Subcutaneous adipose tissue (tissue), 4 donors: ENCODE data around the gene EEIG1. TPM values are rescaled to one million over a fixed set of nuclear protein-coding genes. Genes with fewer than 3 reads are reported as not detected.

Source experiments
- total RNA-seq, 4 donors: library from RNA; depleted of rRNA; stranded (reverse); fragments of >200 nt; gene quantifications; one replicate each; pipeline ENCODE4 v1.1.0, GENCODE V29; 2016
- TF ChIP-seq, protein P1 (sequence below): fragments of 450-650 bp; IDR thresholded peaks from one replicate; pipeline ENCODE4 v1.5.1; 2016; ENCODE audit warnings: low read depth, mild to moderate bottlenecking, control low read depth, antibody characterized with exemption, moderate library complexity

Gene EEIG1
- total RNA-seq, 4 donors from 2014 or later: 4.8 to 21.2 (median 8.1) TPM

DNA sequence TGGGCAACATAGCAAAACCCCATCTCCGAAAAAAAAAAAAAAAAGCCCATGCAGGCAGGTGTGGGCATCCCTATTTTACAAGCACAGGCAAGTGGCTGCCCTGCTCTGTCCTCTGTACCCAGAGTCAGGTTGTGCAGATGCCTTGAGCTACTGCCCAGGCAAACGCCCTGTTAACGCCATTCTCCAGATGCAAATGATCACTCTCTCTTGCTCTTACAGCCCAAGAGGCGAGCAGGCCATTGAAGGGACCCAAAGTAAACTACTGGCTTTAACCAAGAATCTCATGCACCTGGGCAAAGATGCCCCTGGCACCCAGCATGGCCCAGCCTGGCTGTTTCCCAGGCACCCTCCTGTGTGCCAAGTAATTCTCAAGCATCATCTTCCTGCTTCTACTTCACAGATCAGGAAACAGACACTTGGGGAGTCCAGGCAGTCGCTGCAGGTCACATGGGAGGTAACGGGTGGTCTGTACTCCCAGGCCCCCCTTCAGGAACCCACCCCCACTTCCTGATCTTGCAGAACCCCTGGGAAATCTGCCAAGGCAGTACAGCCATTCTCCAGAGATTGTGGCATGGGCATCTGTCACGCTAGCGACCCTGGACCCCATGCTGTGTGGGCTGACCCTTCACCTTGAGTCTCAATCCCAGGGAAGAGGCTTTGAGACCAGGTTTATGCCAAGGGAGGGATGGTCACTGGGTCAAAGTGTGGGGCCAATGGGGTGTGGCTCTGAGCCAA, 14.2 kb downstream of the EEIG1 start:
- TF ChIP-seq, protein P1, sequence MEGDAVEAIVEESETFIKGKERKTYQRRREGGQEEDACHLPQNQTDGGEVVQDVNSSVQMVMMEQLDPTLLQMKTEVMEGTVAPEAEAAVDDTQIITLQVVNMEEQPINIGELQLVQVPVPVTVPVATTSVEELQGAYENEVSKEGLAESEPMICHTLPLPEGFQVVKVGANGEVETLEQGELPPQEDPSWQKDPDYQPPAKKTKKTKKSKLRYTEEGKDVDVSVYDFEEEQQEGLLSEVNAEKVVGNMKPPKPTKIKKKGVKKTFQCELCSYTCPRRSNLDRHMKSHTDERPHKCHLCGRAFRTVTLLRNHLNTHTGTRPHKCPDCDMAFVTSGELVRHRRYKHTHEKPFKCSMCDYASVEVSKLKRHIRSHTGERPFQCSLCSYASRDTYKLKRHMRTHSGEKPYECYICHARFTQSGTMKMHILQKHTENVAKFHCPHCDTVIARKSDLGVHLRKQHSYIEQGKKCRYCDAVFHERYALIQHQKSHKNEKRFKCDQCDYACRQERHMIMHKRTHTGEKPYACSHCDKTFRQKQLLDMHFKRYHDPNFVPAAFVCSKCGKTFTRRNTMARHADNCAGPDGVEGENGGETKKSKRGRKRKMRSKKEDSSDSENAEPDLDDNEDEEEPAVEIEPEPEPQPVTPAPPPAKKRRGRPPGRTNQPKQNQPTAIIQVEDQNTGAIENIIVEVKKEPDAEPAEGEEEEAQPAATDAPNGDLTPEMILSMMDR: no peak

DNA sequence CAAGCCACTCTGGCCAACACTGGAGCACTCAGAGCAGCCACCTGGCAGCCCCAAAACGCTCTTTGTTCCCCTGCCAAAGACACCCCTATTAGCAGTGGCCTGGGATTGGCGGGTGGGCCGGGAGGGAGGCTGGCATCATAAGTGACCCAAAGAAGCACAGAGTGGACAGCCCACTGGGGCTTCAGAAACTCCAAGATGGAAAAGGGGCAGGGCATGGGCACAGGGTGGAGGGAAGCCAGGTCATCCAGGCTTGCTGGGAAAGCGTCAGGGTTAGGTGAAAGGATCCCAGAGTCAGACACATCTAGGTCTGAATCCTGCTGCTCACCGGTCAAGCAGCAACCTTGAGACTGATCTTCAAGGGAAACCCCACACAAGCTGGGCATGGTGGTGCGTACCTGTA, 14.8 kb downstream of the EEIG1 start:
- TF ChIP-seq, protein P1: no peak

GRCh38 chr9:127963359-127964064, 17.3 kb downstream of the EEIG1 start:
- TF ChIP-seq, protein P1: no peak

- TF ChIP-seq, protein P1: no peak
Measured at GRCh38 chr9:127963041-127963358, 17.8 kb downstream of the EEIG1 start.

GRCh38 chr9:127962278-127962677, 18.5 kb downstream of the EEIG1 start:
- TF ChIP-seq, protein P1: no peak

DNA sequence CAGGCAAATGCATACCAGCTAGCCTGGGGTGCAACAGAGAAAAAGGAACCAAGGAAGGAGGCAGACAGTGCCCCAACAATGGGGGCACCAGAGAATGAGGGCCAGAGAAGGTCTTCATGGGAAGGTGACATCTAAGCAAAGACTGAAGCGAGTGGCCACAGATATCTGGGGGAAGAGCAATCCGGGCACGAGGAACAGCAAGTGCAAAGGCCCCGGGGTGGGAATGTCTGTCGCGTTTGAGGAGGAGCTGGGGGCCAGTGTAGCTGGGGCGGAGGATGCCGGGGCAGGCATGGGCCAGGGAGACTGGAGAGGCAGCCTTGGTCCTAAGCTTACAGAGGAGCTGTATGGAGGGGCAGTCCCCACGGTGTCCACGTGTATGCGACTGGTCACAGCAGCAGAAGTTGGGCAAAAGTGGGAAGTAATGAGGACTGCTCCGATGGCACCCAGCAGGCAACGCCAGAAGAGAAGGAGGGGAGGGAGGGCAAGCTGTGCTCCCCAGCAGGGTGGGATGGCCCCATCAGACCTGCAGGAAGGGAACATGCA, 19.1 kb downstream of the EEIG1 start:
- TF ChIP-seq, protein P1: no peak

- TF ChIP-seq, protein P1: no peak
Measured at GRCh38 chr9:127961155-127961490, 19.7 kb downstream of the EEIG1 start.
